Endothelial cell of umbilical vein (primary cell): ENCODE results near the gene SHISA9. TPM values are rescaled to one million over a fixed set of nuclear protein-coding genes. Genes with fewer than 3 reads are reported as not detected.

Experiments
- BruUV-seq: library from RNA; stranded (reverse); fragments of 400-500 nt; replicated peaks from 2 replicates; lab custom pipeline; 2021; lab: Mats Ljungman, UMichigan
- CTCF ChIA-PET: fragments of 300-600, 350-600 bp; sonication (Branson Sonifier 250); formaldehyde crosslinking; loops from one replicate; lab custom pipeline; 2021; ENCODE audit warnings: antibody characterized with exemption, inconsistent platforms; lab: Charles Lee
- POLR2A ChIA-PET: fragments of 300-600, 350-600 bp; sonication (Branson Sonifier 250); formaldehyde crosslinking; loops from one replicate; lab custom pipeline; 2021; ENCODE audit warnings: antibody characterized with exemption, inconsistent platforms; lab: Charles Lee
- DNase-seq: peaks from one replicate; pipeline ENCODE4 v3.0.0-alpha.2; 2011; ENCODE audit warnings: low read depth, low spot score
- FAIRE-seq: peaks from 2 replicates; lab custom pipeline; 2011; peaks lifted over from hg19 to GRCh38; lab: Jason Lieb, UNC
- H2AFZ ChIP-seq: 2 replicates; pipeline ENCODE4 v1.6.0; 2012; ENCODE audit warnings: low read depth, low read length, control low read depth, inconsistent platforms
- H3K27ac ChIP-seq: 2 replicates; pipeline ENCODE4 v1.5.1; 2011; ENCODE audit warnings: low read depth, mild to moderate bottlenecking, control low read depth, low read length, moderate library complexity; ENCODE audit not compliant: insufficient read depth
- H3K27me3 ChIP-seq, 2 experiments: 2 replicates each; pipeline versions ENCODE4 v1.6.0 to v1.6.1; 2011; ENCODE audit warnings: low read length in 2 of 2, mixed read lengths in 1 of 2; ENCODE audit not compliant: control insufficient read depth in 2 of 2, insufficient read depth in 2 of 2
- H3K36me3 ChIP-seq, 2 experiments: 2 replicates in 1 of 2; 3 replicates in 1 of 2; pipeline ENCODE4 v1.5.1; 2011; ENCODE audit warnings: low read length in 2 of 2, mild to moderate bottlenecking in 1 of 2, moderate library complexity in 1 of 2; ENCODE audit not compliant: control insufficient read depth in 2 of 2, insufficient read depth in 2 of 2; ENCODE audit errors: extremely low read depth in 1 of 2
- H3K4me1 ChIP-seq: 3 replicates; pipeline ENCODE4 v1.5.1; 2011; ENCODE audit warnings: mild to moderate bottlenecking, low read length; ENCODE audit not compliant: control insufficient read depth, insufficient read depth; ENCODE audit errors: extremely low read depth
- H3K4me2 ChIP-seq: 2 replicates; pipeline ENCODE4 v1.6.1; 2011; ENCODE audit warnings: low read length, control low read depth, mixed read lengths; ENCODE audit not compliant: insufficient read depth
- H3K4me3 ChIP-seq, 3 experiments: fragments of 200-600 bp in 1 of 3; sonication (generic), shearing (Covaris generic) in 1 of 3; replicated peaks in 1 of 3; 2 replicates each; pipeline ENCODE4 v1.5.1; 2011 to 2016; ENCODE audit warnings: control low read depth in 3 of 3, low read length in 3 of 3, mild to moderate bottlenecking in 2 of 3, inconsistent platforms in 1 of 3, low read depth in 1 of 3, moderate library complexity in 1 of 3; ENCODE audit not compliant: insufficient read depth in 1 of 3
- H3K79me2 ChIP-seq: 2 replicates; pipeline ENCODE4 v1.6.0; 2012; ENCODE audit warnings: low read length, inconsistent platforms; ENCODE audit not compliant: control insufficient read depth, insufficient read depth
- H3K9ac ChIP-seq: replicated peaks from 2 replicates; pipeline ENCODE3; 2011; ENCODE audit warnings: low read length, control low read depth; ENCODE audit not compliant: insufficient read depth; ENCODE audit errors: extremely low read depth
- H3K9me1 ChIP-seq: replicated peaks from 3 replicates; pipeline ENCODE4 v1.6.0; 2011; ENCODE audit warnings: mild to moderate bottlenecking, low read length; ENCODE audit not compliant: control insufficient read depth, insufficient read depth; ENCODE audit errors: extremely low read depth
- H3K9me3 ChIP-seq: replicated peaks from 2 replicates; pipeline ENCODE4 v1.5.1; 2012; ENCODE audit warnings: low read length, inconsistent platforms; ENCODE audit not compliant: control insufficient read depth, insufficient read depth
- H4K20me1 ChIP-seq: replicated peaks from 2 replicates; pipeline ENCODE3; 2011; ENCODE audit warnings: mild to moderate bottlenecking, low read length; ENCODE audit not compliant: control insufficient read depth, insufficient read depth; ENCODE audit errors: extremely low read depth
- EZH2 ChIP-seq: IDR thresholded peaks from 2 replicates; pipeline ENCODE4 v1.6.1; 2012; ENCODE audit warnings: borderline replicate concordance, low read depth, mild to moderate bottlenecking, moderate library complexity, low read length, inconsistent platforms; ENCODE audit not compliant: severe bottlenecking
- GATA2 ChIP-seq: IDR thresholded peaks from 2 replicates; pipeline ENCODE4 v1.7.0; 2011; ENCODE audit warnings: low read depth, mild to moderate bottlenecking, moderate library complexity, mixed read lengths, low read length; ENCODE audit not compliant: insufficient read length, insufficient read depth
- JUN ChIP-seq: IDR thresholded peaks from 2 replicates; pipeline ENCODE4 v1.6.1; 2011; ENCODE audit warnings: borderline replicate concordance, low read depth; ENCODE audit not compliant: insufficient read length, insufficient read depth
- MYC ChIP-seq: IDR thresholded peaks from one replicate; pipeline ENCODE4 v1.6.1; 2011; ENCODE audit warnings: mild to moderate bottlenecking, low read depth, low read length
- POLR2A ChIP-seq: IDR thresholded peaks from 2 replicates; pipeline ENCODE4 v1.6.1; 2012; ENCODE audit warnings: low read depth, mild to moderate bottlenecking, control low read depth, low read length
- POLR2AphosphoS5 ChIP-seq: IDR thresholded peaks from 2 replicates; pipeline ENCODE4 v1.6.1; 2012; ENCODE audit warnings: low read depth, mild to moderate bottlenecking, control low read depth, low read length, moderate library complexity; ENCODE audit not compliant: insufficient read depth
- dilution Hi-C: fragments of 300-500 bp; cut with MboI; formaldehyde crosslinking; loops from one replicate; pipeline ENCODE4 v1.15.0; 2019; ENCODE audit warnings: low sequenced_read_pairs; ENCODE audit not compliant: extremely low pct_ligation_motif_present
- intact Hi-C: fragments of 100-400 bp; cut with micrococcal nuclease; formaldehyde crosslinking; loops from one replicate; pipeline ENCODE4 v1.10.0; 2022
- polyA plus RNA-seq, 4 experiments: library from polyadenylated mRNA; depleted of rRNA in 3 of 4; stranded (reverse) in 3 of 4; unstranded in 1 of 4; fragments of >200 nt; gene quantifications; 2 replicates each; pipeline versions ENCODE4 v1.2.1 to v1.2.3, GENCODE V29; 2011 to 2012; ENCODE audit warnings: missing spikeins in 1 of 4
- total RNA-seq: library from RNA; stranded (reverse); gene quantifications from 2 replicates; pipeline ENCODE4 v1.2.3, GENCODE V29; 2021
- TF ChIP-seq, protein P1 (sequence below): IDR thresholded peaks from 2 replicates; pipeline ENCODE4 v1.6.1; 2011; ENCODE audit not compliant: insufficient read depth, insufficient read length
- TF ChIP-seq, protein P2 (sequence below), 2 donors: IDR thresholded peaks; 1 replicate in 1 of 2; 2 replicates in 1 of 2; pipeline ENCODE4 v1.5.1; 2011; ENCODE audit warnings: low read length in 2 of 2, mild to moderate bottlenecking in 2 of 2, moderate library complexity in 2 of 2, control low read depth in 1 of 2, inconsistent platforms in 1 of 2, low read depth in 1 of 2; ENCODE audit not compliant: insufficient read depth in 1 of 2; ENCODE audit errors: extremely low read depth in 1 of 2

The SHISA9 gene
- total and polyA plus RNA-seq, 2 donors (not counting 3 experiments of a cell fraction or from before 2014, with no cell fraction given), result not detected

DNA sequence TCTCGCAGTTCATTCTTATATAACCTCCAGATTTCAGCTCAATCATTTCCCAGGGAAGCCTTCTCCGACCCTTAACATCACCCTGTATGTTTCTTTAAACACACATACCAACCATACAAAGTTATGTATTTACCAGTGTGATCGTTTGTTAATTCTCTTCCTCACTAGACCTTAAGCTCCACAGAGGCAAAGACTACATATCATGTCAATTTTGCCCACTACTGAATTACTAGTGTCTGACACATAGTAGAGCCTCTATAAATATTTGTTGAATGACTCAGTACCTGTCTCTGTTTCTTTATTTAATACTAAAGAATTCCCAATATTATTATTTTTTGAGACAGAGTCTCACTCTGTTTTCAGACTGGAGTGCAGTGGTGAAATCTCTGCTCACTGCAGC, 137.2 kb downstream of the SHISA9 start:
- no peak overlapping the region for H3K4me3 ChIP-seq
- BruUV-seq, result no TSS peak
- no peak overlapping the region for H3K27ac ChIP-seq
- no peaks in the 10 kb centered on the region for H3K9me1 ChIP-seq
- dilution Hi-C loops (no loop called here), intact Hi-C loops (no loop called here)
- ChIA-PET CTCF (no interaction called here), POLR2A (no interaction called here)
- H3K9ac ChIP-seq, result no peak overlapping the region
- FAIRE-seq (no peak), DNase-seq (no peak)
- H3K36me3 ChIP-seq, result no peaks in the 10 kb centered on the region
- H3K4me1 ChIP-seq, result no peaks in the 10 kb centered on the region
- no peaks in the 10 kb centered on the region for H4K20me1 ChIP-seq
- H3K27me3 ChIP-seq, result no peaks in the 10 kb centered on the region
- H2AFZ ChIP-seq, result no peak overlapping the region
- H3K79me2 ChIP-seq, result no peaks in the 10 kb centered on the region
- no peak overlapping the region for H3K4me2 ChIP-seq
- TF ChIP-seq, protein P1, sequence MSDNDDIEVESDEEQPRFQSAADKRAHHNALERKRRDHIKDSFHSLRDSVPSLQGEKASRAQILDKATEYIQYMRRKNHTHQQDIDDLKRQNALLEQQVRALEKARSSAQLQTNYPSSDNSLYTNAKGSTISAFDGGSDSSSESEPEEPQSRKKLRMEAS, result no peak
- no peak for TF ChIP-seq POLR2A
- TF ChIP-seq MYC, result no peak
- TF ChIP-seq POLR2AphosphoS5, result no peak
- no peak for TF ChIP-seq GATA2
- TF ChIP-seq EZH2, result no peak
- no peak for TF ChIP-seq JUN
- TF ChIP-seq, protein P2, sequence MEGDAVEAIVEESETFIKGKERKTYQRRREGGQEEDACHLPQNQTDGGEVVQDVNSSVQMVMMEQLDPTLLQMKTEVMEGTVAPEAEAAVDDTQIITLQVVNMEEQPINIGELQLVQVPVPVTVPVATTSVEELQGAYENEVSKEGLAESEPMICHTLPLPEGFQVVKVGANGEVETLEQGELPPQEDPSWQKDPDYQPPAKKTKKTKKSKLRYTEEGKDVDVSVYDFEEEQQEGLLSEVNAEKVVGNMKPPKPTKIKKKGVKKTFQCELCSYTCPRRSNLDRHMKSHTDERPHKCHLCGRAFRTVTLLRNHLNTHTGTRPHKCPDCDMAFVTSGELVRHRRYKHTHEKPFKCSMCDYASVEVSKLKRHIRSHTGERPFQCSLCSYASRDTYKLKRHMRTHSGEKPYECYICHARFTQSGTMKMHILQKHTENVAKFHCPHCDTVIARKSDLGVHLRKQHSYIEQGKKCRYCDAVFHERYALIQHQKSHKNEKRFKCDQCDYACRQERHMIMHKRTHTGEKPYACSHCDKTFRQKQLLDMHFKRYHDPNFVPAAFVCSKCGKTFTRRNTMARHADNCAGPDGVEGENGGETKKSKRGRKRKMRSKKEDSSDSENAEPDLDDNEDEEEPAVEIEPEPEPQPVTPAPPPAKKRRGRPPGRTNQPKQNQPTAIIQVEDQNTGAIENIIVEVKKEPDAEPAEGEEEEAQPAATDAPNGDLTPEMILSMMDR (IDR thresholded peaks at IDR 0.05; ENCODE audit: extremely low read depth in 1 of 2, insufficient read depth in 1 of 2, low read depth in 1 of 2, low read length in 2 of 2), result no peak
- H3K9me3 ChIP-seq, result peaks cover 1% of the 10 kb centered on the region
